ENCODE data around the gene CLSTN2. TPM values are rescaled to one million over a fixed set of nuclear protein-coding genes. Genes with fewer than 3 reads are reported as not detected.

The CLSTN2 gene
- total RNA-seq, 1 experiment from 2014 or later = 0.07 TPM

GRCh38 chr3:140113996-140114788, 179.2 kb downstream of the CLSTN2 start:
- Mint-ChIP-seq H3K9me3 (ENCODE audit: low read depth, unreplicated experiment) (no peaks in the 10 kb centered on the region), H3K4me1 (ENCODE audit: low read depth, unreplicated experiment) (no peaks in the 10 kb centered on the region), H3K27ac (ENCODE audit: unreplicated experiment) (no peak overlapping the region), H3K36me3 (ENCODE audit: insufficient read depth, unreplicated experiment) (no peaks in the 10 kb centered on the region), H3K27me3 (ENCODE audit: unreplicated experiment) (peaks cover 91% of the 10 kb centered on the region), H3K4me3 (ENCODE audit: low read depth, unreplicated experiment) (no peak overlapping the region)
- no peak for DNase-seq
- intact Hi-C loops (cut with micrococcal nuclease; ENCODE audit: unreplicated experiment) = no loop called here
- TF ChIP-seq CTCF (IDR thresholded peaks at IDR 0.05; ENCODE audit: unreplicated experiment) = no peak
- no TSS peak for BruUV-seq (replicated peaks)
- CTCF ChIA-PET = no interaction called here

GRCh38 chr3:140114789-140115080, 179.8 kb downstream of the CLSTN2 start:
- H3K9me3 Mint-ChIP-seq (ENCODE audit: low read depth, unreplicated experiment) = no peaks in the 10 kb centered on the region
- intact Hi-C loops (cut with micrococcal nuclease; ENCODE audit: unreplicated experiment) = no loop called here
- BruUV-seq (replicated peaks) = no TSS peak
- no peak for TF ChIP-seq CTCF (IDR thresholded peaks at IDR 0.05; ENCODE audit: unreplicated experiment)
- H3K27me3 Mint-ChIP-seq (ENCODE audit: unreplicated experiment) = peaks cover 91% of the 10 kb centered on the region
- H3K4me3 Mint-ChIP-seq (ENCODE audit: low read depth, unreplicated experiment) = no peak overlapping the region
- H3K27ac Mint-ChIP-seq (ENCODE audit: unreplicated experiment) = no peak overlapping the region
- DNase-seq = no peak
- H3K36me3 Mint-ChIP-seq (ENCODE audit: insufficient read depth, unreplicated experiment) = no peaks in the 10 kb centered on the region
- CTCF ChIA-PET = no interaction called here
- no peaks in the 10 kb centered on the region for H3K4me1 Mint-ChIP-seq (ENCODE audit: low read depth, unreplicated experiment)

- no peaks in the 10 kb centered on the region for H3K4me1 Mint-ChIP-seq (ENCODE audit: low read depth, unreplicated experiment)
- no peaks in the 10 kb centered on the region for H3K9me3 Mint-ChIP-seq (ENCODE audit: low read depth, unreplicated experiment)
- no TSS peak for BruUV-seq (replicated peaks)
- no peaks in the 10 kb centered on the region for H3K36me3 Mint-ChIP-seq (ENCODE audit: insufficient read depth, unreplicated experiment)
- intact Hi-C loops (cut with micrococcal nuclease; ENCODE audit: unreplicated experiment) = no loop called here
- TF ChIP-seq CTCF (IDR thresholded peaks at IDR 0.05; ENCODE audit: unreplicated experiment) = no peak
- H3K4me3 Mint-ChIP-seq (ENCODE audit: low read depth, unreplicated experiment) = no peak overlapping the region
- CTCF ChIA-PET = no interaction called here
- H3K27ac Mint-ChIP-seq (ENCODE audit: unreplicated experiment) = no peak overlapping the region
- H3K27me3 Mint-ChIP-seq (ENCODE audit: unreplicated experiment) = peaks cover 80% of the 10 kb centered on the region
- DNase-seq = no peak
These were observed 182.1 kb downstream of the CLSTN2 start for GRCh38 chr3:140117096-140117526.

DNA sequence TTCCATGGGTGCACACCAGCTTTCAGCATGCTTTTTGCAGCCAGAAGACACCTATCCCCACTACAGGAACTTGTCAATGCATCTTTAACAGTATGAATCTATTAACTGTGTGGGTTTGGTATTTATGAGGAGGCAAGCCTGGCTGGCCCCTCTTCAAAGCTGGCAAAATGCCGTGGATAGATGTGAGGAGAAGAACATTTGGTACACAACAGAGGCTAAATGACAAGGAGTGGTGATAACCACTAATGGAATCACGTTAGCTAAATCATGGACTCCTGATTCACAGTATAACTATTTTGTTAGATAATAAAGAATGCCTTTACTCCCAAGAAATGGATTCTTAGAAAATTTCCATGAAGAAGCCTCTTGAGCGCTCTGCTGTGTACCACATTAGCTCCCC, 187.2 kb downstream of the CLSTN2 start:
- H3K36me3 Mint-ChIP-seq (ENCODE audit: insufficient read depth, unreplicated experiment) = no peaks in the 10 kb centered on the region
- H3K4me1 Mint-ChIP-seq (ENCODE audit: low read depth, unreplicated experiment) = no peaks in the 10 kb centered on the region
- H3K9me3 Mint-ChIP-seq (ENCODE audit: low read depth, unreplicated experiment) = no peaks in the 10 kb centered on the region
- peaks cover 33% of the 10 kb centered on the region for H3K27me3 Mint-ChIP-seq (ENCODE audit: unreplicated experiment)
- BruUV-seq (replicated peaks) = no TSS peak
- no peak for DNase-seq
- H3K4me3 Mint-ChIP-seq (ENCODE audit: low read depth, unreplicated experiment) = no peak overlapping the region
- TF ChIP-seq CTCF (IDR thresholded peaks at IDR 0.05; ENCODE audit: unreplicated experiment) = no peak
- H3K27ac Mint-ChIP-seq (ENCODE audit: unreplicated experiment) = no peak overlapping the region
- CTCF ChIA-PET = interaction anchor here (1.0 kb wide), 1 partner anchor 13 kb away, joined by 4 read pairs; no protein-coding TSS in a partner anchor
- intact Hi-C loops (cut with micrococcal nuclease; ENCODE audit: unreplicated experiment) = no loop called here
